ENCODE data around the gene CPNE9. TPM values are rescaled to one million over a fixed set of nuclear protein-coding genes. Genes with fewer than 3 reads are reported as not detected.

CPNE9 gene, protein sequence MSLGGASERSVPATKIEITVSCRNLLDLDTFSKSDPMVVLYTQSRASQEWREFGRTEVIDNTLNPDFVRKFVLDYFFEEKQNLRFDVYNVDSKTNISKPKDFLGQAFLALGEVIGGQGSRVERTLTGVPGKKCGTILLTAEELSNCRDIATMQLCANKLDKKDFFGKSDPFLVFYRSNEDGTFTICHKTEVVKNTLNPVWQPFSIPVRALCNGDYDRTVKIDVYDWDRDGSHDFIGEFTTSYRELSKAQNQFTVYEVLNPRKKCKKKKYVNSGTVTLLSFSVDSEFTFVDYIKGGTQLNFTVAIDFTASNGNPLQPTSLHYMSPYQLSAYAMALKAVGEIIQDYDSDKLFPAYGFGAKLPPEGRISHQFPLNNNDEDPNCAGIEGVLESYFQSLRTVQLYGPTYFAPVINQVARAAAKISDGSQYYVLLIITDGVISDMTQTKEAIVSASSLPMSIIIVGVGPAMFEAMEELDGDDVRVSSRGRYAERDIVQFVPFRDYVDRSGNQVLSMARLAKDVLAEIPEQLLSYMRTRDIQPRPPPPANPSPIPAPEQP
- 12.7 TPM for total RNA-seq

DNA sequence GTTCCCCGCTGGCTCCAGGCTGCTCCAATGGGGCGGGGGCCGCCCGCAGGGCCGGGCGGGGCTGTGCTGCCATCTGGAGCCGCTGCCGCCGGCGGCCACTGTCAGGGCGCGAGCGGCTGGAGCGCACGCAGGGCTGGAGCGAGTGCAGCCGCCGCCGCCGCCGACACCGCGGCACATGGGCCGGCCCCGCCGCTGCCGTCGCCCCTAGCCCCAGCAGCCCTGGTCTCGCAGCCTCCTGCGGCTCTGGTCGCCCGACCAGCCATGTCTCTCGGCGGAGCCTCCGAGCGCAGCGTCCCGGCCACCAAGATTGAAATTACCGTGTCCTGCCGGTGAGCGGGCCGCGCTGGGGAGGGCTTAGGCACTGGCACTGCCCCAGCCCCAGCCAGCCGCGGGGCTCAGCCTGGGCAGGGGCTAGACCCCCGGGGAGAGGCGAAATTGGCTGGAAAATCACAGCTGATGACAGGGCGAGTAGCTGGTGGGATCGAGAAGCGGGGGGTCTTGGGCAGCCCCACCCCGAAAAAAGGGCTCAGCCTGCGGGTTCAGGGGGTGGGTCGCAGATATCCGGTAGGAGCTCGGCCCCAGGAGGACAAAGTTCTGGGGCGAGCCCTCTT lies at the start of gene CPNE9:
TSS of gene CPNE9 (plus strand) at position 98 of the 611 bp plus-strand sequence. CDS start at position 262, 164 bp downstream.

DNA sequence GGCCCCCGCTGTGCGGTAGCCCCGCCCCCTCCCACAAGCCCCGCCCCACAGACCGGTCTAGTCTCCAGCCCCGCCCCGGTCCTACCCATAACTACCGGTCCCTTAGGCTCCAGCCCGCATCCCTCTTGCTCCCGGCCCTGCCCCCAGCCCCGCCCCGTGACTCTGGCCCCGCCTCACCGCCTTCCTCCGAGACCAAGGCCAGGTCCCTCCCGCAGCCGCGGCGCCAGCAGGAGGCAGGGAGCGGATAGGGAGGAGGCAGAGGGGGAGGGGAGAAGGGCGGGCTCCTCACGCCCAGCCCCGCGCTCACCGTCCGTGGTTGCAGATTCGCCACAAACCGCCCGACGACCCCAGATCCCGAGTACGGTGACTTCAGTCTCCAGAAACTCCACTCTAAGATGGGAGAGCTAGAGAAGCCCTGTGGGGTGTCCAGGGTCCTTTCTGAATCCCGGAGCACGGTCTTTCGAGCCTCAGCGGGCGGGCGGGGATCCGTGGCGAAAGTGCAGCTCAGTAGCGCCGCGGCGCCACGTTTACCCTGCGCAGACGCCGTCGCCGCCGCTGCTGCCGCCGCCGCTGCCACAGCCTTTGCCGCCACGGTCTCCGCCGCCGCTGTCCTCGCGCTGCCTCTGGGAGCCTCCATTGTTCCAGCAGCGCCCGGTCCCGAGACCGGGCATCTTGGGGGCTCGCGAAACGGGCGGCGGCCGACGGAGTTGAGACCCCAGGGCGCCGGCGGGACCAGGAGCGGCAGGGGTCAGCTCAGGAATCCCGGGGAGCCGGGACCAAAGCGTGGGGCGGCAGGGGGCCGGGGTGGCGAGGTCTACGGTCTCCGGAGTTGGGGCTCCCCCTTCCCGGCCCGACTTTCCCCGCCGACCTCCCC lies 27.8 kb downstream of the CPNE9 start, which contains the start of gene BRPF1:
TSS of gene BRPF1 (plus strand) at position 530 of the 874 bp plus-strand sequence. CDS start 2,406 bp downstream, outside the sequence.

DNA sequence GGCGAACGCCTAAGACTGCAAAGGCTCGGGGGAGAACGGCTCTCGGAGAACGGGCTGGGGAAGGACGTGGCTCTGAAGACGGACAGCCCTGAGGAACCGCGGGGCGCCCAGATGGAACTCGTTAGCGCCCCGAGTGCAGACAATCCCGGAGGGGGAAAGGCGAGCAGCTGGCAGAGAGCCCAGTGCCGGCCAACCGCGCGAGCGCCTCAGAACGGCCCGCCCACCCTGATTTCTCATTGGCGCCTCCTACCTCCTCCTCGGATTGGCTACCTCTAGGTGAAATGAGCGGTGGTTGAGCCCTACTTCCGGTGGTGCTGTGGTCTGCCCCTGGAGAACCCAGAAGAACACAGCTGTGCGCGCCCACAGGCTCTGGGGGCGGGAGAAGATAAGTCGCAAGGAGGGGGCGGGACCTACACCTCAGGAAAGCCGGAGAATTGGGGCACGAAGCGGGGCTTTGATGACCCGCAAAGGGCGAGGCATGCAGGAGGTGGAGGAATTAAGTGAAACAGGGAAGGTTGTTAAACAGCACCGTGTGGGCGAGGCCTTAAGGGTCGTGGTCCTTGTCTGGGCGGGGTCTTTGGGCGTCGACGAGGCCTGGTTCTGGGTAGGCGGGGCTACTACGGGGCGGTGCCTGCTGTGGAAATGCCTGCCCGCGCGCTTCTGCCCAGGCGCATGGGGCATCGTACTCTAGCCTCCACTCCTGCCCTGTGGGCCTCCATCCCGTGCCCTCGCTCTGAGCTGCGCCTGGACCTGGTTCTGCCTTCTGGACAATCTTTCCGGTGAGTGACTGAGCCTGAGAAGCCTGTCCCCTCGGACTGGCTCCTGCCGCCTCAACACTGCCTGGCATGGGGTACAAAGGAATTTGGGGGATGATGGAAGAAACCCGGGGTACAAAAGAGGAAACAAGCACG lies 46.3 kb downstream of the CPNE9 start, which contains the start of gene OGG1:
TSS of gene OGG1 (plus strand) at position 308 of the 911 bp plus-strand sequence. CDS start at position 643, 335 bp downstream.

DNA sequence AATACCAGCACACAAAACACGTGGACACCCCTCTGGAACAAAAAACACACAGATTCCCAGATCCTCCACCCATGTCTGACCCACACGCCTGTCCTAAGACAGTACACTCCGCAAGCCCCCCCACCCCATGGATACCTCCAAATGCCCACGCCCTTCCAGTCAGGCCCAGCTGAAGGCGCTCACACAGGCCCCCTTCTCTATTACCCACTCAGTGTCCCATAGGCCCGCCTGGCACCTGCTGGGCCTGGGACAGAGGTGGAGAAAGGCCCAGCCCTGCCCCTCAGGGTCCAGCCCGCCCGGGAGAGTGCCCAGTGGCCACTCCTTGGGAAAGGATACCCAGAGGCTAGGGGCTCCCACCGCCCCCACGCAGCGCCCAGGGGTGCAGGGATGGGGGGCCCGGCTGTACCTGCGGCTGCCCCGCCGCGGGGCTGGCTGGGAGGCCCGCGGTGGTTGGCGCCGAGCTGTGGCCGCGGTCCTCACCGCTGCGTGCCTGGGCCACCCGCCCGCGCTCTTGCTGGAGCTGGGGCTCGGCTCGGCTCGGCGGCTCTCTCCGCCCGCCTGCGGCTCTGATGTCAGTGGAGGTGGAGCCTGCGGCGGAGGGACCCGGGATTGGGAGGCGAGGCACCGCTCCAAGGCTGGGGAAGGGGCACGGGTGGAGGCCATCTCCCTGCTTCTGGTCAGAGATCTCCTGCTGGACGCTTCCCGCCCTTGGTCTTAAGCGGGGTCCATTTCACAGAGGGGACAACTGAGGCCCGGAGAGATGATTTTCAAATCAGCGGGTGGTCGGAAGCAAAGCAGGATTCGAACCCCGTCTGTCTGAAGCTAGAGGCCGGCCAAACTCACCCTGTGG lies 66.0 kb downstream of the CPNE9 start, which contains the start of gene CAMK1:
TSS of gene CAMK1 (minus strand) at position 522 of the 850 bp plus-strand sequence. CDS start 2,198 bp downstream, outside the sequence.

Other genes starting within 250 kb of the CPNE9 start
- 55.1 TPM for gene LHFPL4, start 150.0 kb upstream of the CPNE9 start, total RNA-seq
- gene MTMR14, start 54.3 kb upstream of the CPNE9 start, total RNA-seq = 18.9 TPM
- 12.9 TPM for gene BRPF1, start 27.9 kb downstream of the CPNE9 start, total RNA-seq
- gene OGG1, start 46.1 kb downstream of the CPNE9 start, total RNA-seq = 69.9 TPM
- 53.5 TPM for gene CAMK1, start 66.1 kb downstream of the CPNE9 start, total RNA-seq
- 39.2 TPM for gene TADA3, start 88.6 kb downstream of the CPNE9 start, total RNA-seq
- gene ARPC4, start 89.2 kb downstream of the CPNE9 start, total RNA-seq = 131 TPM
- 18.7 TPM for gene TTLL3, start 106.4 kb downstream of the CPNE9 start, total RNA-seq
- gene RPUSD3, start 140.2 kb downstream of the CPNE9 start, total RNA-seq = 21.0 TPM
- gene CIDEC, start 176.4 kb downstream of the CPNE9 start, total RNA-seq = not detected
- 20.1 TPM for gene JAGN1, start 186.8 kb downstream of the CPNE9 start, total RNA-seq
- 1.4 TPM for gene IL17RE, start 199.0 kb downstream of the CPNE9 start, total RNA-seq
- gene IL17RC, start 213.3 kb downstream of the CPNE9 start, total RNA-seq = 4.8 TPM
- 27.2 TPM for gene CRELD1, start 230.0 kb downstream of the CPNE9 start, total RNA-seq
- gene PRRT3, start 248.6 kb downstream of the CPNE9 start, total RNA-seq = 9.9 TPM